Astrocyte (in vitro differentiated cells and primary cell): ENCODE measurements around the gene LGALS16.

ENCODE experiments used
- EZH2 ChIP-seq: IDR thresholded peaks from 2 replicates; pipeline ENCODE4 v1.6.1; 2012; ENCODE audit warnings: mild to moderate bottlenecking, low read length, inconsistent platforms; ENCODE audit not compliant: insufficient read depth
- TF ChIP-seq, protein P1 (sequence below): IDR thresholded peaks from 2 replicates; pipeline ENCODE4 v1.5.1; 2011; ENCODE audit warnings: low read depth, mild to moderate bottlenecking, inconsistent platforms, low read length, moderate library complexity; ENCODE audit not compliant: insufficient read depth

- TF ChIP-seq, protein P1, sequence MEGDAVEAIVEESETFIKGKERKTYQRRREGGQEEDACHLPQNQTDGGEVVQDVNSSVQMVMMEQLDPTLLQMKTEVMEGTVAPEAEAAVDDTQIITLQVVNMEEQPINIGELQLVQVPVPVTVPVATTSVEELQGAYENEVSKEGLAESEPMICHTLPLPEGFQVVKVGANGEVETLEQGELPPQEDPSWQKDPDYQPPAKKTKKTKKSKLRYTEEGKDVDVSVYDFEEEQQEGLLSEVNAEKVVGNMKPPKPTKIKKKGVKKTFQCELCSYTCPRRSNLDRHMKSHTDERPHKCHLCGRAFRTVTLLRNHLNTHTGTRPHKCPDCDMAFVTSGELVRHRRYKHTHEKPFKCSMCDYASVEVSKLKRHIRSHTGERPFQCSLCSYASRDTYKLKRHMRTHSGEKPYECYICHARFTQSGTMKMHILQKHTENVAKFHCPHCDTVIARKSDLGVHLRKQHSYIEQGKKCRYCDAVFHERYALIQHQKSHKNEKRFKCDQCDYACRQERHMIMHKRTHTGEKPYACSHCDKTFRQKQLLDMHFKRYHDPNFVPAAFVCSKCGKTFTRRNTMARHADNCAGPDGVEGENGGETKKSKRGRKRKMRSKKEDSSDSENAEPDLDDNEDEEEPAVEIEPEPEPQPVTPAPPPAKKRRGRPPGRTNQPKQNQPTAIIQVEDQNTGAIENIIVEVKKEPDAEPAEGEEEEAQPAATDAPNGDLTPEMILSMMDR, result no peak
- TF ChIP-seq EZH2, result no peak
Measured at GRCh38 chr19:39672473-39672872, 16.8 kb downstream of the LGALS16 start.
